GM19452 (cell line): ENCODE measurements around the gene OR2G2.

Experiments used
- ATAC-seq: cut with Tn5 transposase; IDR thresholded peaks from one replicate; pipeline ENCODE4 v1.9.1; 2021; ENCODE audit not compliant: unreplicated experiment

Gene OR2G2, protein sequence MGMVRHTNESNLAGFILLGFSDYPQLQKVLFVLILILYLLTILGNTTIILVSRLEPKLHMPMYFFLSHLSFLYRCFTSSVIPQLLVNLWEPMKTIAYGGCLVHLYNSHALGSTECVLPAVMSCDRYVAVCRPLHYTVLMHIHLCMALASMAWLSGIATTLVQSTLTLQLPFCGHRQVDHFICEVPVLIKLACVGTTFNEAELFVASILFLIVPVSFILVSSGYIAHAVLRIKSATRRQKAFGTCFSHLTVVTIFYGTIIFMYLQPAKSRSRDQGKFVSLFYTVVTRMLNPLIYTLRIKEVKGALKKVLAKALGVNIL

DNA sequence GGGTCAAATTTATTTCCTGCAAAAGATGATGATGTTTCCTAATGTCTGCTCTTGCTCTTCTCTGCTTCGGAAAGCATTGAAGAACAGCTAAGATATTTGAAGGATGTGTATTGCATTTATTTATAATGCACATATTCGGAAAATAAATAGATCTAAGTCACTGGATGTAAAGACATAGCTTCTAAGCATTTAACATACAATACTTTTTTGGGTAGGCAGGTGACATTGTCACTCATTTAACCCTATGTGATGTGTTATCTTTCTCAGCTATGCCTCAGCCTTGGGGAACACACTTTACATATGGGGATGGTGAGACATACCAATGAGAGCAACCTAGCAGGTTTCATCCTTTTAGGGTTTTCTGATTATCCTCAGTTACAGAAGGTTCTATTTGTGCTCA is at the start of gene OR2G2:
Gene OR2G2, plus strand, starts transcription at position 301 of the 400 bp plus-strand sequence. Its CDS starts 0 bp downstream, at position 301.
- ATAC-seq, result no peak

DNA sequence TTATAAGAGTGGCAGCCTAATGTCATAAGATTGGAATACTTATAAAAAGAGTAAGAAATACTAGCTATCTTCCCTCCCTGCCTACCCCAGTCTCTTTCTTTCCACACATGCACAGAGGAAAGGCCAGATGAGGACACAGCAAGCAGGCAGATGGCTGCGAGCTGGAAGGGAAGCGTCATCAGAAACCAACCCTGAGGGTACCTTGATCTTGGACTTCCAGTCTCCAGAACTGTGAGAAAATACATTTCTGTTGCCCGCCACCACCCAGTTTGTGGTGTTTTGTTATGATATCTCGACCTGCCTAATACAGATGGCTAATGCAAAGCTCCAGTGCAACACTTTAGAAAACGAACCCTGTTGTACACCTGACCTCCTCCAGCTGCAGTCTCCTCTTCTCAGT is 49.6 kb upstream of the OR2G2 start:
- ATAC-seq, result no peak

DNA sequence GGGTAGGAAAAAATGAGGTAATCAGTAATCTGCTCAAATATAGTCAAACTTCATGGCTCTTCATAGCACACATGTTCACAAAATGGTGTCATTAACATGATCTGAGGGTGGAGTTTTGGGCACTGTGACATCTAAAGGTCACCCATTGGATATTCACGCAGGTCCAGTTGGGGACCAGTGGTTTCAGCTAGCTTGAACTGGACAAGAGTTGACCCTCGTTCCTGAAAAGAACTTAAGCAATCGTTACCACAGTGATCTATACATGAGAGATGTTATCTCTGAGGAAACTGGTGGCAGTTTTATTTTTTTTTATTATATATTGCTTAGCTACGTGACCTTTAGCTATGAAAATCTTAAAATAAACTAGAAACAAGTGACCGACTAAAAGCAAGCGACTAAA is 48.9 kb upstream of the OR2G2 start:
- no peak for ATAC-seq

DNA sequence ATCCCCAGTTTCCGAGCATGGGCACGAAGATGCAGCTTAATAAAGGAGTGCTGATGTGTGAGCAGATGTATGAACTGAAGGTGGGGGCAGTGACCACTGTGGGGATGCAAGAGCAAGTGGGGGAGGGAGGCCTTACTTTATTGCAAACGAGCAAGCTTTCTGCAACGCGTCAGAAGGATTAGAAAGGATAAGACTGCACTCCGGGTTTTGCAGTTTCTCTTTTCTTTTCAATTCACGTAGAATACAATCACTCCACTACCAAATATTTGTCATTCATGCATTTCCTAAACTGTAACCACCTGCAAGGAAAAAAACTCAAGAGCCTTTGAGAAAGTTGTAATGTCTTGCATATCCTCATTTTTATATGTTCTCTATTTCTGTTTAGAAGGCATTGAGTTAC is 47.6 kb upstream of the OR2G2 start:
- ATAC-seq, result no peak

DNA sequence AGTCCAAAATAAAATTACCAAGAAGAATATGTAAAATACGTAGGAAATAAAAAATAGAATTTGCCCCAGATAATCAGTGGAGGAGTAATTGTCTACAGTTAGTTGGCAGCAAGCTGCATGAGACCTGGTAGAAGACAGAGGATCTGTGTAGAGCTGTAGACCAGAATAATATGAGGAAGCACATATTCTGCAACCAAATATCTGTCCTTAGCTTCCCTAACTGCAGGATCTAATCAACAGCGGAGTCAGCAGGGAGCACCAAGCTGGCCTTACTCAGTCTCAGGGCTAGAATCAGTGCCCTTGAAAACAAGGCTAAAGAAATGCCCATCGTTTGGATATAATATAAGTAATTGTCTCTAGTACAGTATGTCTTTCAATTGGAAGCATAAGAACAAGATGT is 45.3 kb upstream of the OR2G2 start:
- ATAC-seq, result no peak

DNA sequence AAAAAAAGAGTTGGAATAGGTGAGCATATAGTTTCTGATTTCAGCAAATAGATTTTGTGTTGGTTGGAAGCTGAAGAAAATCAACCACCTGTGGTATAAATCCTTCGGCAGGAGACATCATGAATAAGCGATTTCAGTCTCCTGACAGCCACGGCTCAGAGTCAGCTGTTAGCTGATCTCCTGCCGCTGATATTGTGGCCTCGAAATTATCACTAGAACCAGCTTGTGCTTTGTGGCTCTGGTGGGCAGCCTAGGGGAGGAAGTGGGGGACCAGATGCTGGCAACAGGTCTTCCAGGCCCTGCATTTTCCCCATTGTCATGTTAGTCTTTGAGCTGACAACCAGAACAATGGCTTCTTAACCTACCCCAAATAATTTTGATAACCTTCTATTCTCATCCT is 40.1 kb upstream of the OR2G2 start:
- no peak for ATAC-seq

DNA sequence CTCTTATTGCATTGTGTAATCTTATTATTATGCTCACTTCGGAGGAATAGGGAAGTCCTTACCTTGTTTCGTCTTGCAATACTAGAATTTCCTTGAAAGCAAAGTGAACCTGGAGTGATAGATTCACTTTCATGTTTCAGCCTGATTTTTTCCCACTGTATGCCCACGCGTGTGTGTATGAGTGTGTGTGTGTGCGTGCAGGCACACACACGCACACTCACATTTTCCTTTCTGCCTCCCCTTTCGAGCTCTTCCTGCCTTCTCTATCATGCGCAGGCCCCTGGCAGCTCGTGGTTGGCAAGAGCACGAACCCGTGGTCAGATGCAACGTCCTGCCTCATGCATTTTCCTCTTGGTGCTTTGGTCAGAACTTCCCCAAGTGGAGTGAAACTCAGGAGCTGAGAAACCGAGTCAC is 39.4 kb upstream of the OR2G2 start, which contains the start of gene GCSAML:
Gene GCSAML, plus strand, starts transcription at position 366 of the 414 bp plus-strand sequence. CDS start 58 bp downstream, outside the sequence.
- ATAC-seq, result no peak

DNA sequence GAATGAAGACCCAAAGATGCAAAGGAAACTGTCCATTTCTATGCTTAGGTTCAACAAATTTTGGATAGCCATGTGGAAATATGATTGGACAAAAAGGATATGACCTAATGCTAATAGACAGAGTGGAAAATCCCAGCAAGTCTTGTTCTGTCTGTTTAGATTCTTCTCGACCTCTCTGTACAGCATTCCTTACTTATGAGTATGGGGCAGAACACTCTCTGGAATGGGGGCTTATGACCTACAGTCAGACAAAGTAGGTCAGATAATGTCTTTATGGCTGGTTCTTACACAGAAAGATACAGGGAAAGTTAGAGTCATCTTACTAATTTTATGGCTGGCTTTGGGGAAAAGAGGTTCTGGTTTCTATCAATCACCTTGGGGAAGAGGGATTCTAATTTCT is 36.4 kb upstream of the OR2G2 start:
- ATAC-seq, result no peak

DNA sequence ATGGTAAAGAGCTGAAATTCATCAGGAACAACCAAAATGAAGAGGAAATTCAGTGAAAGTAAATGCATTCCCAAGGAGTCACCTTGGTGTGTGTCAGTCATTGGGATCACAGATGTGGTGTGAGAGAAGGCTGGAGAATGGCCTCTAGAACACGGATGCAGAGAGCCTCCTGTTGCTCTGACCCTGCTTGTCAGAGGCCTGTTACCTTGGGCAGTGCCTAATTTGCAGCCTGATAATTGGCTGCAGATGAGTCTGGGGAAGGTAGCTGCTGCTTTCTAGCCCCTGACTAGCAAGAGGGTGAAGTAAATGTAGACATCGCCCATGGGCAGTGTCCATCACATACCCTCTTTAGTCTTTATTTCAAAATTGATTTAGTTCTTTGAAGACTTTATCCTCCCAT is 35.9 kb upstream of the OR2G2 start:
- no peak for ATAC-seq

DNA sequence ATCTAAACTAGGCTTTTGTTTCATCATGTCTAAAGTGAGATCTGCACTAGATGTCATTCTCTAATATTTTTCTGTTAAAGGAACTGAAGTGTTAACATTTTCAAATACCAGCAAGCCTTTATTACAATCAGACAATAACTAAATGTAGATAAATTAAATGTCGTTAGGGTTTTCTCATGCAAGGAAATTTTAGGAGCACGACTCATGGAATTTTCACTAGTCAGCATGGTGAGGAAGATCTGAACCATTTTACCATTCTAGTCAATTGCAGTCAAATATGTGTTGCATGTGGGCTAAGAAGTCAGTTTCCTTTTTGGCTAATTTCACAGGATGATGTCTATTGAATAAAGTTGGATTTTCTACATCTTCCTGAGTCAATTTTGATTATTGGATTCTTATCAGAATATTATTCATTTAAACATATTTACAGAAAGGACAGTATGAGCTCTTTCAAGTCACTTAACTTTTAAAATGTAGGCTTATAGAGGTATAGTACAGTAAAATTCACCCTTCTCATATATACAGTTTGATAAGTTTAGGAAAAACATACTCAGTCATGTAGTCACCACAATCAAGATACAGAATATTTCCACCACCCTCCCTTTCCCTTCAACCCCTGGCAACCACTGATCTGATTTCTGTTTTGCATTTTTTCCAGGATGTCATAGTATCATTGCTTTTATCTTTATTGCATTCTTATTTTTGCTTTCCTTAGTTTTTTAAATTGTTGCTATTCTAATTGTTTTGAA is 30.1 kb upstream of the OR2G2 start:
- no peak for ATAC-seq

DNA sequence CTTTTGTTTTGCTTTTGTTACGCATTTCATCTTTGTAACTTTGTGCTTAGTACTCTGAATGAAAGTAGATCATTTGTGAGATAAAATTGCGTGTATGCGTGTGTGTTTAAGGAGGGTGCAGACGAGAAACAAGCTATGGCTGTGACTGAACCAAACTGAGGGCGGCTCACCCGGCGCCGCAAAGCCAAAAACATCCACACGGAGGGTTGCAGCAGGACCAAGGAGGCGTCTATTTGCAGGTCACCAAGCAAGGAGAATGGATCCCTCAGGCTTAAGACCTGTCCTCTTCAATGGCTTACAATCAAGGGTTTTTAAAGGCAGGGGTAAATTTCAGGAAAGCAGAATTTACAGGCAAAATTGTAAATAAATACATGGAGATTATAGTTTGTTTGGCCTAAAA is 26.4 kb upstream of the OR2G2 start:
- ATAC-seq, result no peak

DNA sequence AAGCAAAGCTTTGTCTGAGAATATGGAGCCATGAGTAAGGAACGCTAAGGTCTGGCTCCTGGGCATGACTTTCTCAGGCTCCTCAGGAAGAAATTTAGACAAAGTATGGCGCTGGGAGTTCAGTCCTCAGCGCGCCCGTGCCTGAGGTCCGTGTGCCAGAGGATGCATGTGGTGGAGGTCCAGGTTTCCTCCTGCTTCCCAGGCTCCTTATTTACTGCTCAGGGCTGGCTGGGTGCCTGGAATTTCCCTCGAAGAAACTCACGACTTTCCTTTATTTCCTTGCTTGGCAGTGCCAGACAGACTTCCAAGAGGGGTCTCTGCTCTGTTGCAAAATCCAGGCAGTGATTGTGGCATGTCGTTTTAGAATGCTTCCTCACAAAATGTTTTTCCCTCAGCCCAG is 26.0 kb upstream of the OR2G2 start:
- no peak for ATAC-seq

DNA sequence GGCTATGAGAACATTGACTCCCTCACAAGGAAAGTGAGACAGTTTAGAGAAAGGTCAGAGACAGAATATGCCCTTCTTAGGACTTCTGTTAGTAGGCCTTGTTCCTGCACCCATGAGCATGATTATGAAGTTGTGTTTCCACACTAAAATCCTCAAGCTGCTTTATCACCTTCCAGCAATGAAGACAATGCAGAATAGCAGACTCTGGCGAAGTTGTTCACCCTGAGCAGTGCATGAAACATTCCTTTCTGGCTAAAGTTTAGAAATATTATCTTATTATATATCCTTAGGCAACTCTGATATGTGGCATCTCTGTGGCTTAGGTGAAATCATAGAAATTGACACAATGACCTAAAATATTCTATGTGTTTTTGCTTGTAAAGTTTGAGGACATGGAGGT is 13.9 kb upstream of the OR2G2 start:
- ATAC-seq, result no peak

DNA sequence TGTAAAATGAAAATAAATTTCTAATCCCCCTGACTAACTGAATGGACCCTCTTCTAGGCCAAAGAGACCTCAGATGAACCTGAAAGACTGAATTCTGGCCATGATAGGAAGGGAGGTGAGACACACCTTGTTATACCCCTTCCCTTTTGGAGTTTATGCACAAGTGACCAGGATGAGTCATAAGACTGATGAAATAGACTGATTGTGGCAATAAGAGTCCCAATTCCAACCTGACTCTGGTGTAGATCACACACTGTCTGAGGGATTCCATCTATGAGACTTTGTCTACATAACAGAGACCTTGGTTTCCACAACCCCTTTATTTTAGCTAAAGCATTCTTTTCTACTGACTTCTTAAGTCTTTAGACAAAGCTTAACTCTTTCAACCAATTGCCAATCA is 13.5 kb upstream of the OR2G2 start:
- ATAC-seq, result no peak

DNA sequence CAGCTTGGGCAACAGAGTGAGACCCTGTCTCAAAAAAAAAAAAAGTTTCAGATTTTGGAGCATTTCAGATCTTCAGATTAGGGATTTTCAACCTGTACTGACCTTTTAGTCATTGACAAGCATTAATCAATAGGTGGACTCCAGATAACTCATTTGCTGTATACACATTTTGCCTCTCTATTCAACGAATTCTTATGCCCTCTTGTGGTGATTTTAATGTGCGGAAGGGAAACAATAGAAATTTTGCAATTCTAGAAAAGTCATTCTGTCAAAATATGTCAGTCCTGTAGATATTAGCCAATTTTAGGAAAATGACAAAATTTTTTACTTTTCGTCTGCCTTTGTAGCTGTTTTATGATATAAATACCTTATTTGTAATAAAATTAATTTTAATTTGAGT is 11.6 kb upstream of the OR2G2 start:
- no peak for ATAC-seq

DNA sequence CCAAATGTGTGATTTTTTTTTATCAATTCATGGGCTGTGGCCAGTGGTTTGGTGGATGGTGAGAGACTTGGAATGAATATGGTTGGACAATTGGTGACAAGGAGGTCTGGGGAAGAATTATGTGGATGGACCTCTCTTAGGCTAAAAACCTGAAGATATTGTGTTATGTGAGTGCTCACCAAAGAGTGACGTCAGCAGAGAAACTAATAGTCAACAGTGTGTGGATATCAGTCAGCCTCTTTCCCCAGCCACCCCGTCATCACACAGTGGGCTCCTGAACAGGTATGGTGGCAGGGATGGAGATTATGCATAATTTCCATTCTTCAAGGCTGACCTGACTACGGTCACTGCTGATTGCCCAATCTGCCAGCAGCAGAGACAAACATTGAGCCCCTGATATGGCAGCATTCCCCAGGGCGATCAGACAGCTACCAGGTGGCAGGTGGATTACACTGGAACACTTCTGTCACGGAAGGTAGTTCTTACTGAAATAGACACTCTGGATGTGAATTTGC is 9.2 kb upstream of the OR2G2 start:
- ATAC-seq, result no peak

DNA sequence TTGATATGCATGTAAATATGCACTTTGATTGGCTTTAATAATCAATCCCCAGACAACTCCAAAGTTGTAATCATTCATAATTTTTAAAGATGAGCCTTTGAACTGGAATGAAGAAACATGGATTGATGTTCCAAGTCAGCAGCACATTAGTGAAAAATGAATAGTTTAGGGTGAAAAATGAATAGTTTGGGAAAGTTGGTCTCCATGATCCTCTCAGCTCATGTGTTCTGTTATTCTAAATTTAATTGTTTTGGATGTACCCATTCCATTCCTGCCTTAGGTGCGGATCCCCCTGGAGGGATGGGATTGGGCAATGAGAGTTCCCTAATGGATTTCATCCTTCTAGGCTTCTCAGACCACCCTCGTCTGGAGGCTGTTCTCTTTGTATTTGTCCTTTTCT is 17.1 kb downstream of the OR2G2 start, which contains the start of gene OR2G3:
Gene OR2G3, plus strand, starts transcription at position 301 of the 400 bp plus-strand sequence. Its CDS starts 0 bp downstream, at position 301.
- ATAC-seq, result no peak

DNA sequence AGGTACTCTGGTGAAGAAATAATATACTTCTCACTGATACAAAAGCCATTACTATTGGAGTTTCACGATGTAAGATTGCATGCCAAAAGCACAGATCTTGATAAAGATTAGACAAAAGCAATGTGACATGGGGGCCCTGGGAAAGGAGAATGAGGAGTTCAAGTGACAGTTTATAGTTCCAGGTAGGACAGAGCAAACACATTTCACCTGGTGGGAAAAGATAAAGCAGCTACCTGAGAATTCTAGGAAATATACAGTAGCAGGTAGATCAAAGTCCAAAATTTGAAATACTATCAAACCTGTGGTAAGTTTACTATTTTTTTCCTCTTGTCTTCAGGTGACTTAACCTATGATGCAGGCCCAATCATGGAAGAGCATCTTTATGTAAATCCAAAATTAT is 25.2 kb downstream of the OR2G2 start:
- ATAC-seq, result no peak

DNA sequence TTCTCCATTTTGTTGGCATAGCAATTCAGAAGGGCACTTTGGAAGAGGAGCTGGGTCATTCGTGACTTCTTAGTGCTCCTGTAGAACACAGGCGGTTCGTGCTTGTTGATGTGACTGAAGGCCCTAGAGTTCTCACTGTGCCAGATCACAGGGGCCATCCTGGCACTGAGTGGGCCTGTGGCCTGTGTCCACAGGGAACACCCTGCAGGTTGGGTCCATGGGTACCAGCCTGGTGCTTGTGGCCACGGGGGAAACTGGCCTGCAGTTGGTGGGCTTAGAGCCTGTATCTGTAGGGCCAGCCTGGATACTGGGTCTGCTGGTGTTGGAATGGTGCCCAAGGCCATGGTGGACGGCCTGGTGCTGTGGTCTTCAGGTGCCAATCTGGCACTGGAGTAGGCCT is 26.5 kb downstream of the OR2G2 start:
- no peak for ATAC-seq

DNA sequence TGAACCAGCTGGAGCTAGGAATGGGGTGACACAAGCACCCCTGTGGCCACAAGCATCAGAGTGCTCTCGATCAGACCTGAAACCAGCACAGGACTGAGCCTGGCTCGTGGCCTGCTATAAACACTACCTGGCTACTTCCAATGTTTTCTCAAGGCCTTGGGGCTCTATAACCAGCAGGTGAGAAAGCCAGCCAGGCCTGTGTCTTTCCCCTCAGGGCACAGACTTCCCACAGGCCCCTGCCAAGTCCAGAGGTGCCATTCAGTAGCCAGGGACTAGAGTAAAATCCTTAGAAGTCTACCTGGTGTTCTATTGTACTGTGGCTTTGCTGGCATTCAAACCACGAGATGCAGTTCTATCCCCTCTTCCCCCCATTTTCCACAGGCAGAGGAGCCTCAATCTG is 39.8 kb downstream of the OR2G2 start:
- no peak for ATAC-seq

DNA sequence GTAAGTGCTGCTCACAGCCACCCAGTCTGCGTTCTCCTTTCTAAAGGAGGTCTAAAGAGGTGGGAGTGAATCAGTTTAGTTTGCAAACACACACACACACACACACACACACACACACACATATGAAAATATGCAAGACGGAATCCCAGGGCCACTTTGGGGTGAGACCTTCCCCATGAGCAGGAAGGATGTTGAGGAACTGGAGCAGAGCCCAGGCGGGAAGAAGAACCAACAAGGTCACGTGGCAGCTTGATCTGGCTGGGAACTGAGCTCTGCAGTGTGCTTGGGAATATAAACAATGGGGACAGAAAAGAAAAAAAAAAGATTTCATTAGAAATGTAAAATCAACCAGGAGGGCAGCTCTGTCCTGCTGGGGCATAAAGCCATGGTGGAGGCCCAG is 49.9 kb downstream of the OR2G2 start:
- ATAC-seq, result no peak

DNA sequence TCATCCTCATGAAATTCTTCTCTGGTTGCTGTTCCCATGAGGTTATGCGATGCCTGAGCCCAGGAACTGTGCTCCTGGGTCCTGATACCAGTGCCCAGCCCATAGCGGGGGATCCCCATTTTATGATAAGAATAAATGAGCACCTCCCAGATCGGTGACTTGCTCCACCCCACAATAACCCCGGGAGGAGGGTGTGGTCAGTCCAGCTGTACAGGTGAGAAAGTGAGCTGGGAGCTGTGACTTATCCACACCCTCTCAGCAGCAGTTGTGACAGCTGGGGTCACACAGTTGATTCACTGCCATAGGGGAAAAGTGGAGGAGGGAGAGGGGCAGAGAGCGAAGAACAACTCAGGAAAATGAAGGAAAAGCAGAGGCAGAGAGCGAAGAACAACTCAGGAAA is 50.6 kb downstream of the OR2G2 start:
- no peak for ATAC-seq
